HG03565 (cell line): ENCODE data around the gene MTHFD2L.
"Not testable (repeated sequence)": the region's sequence is repeated elsewhere in the genome, so short reads cannot be mapped to it uniquely, and the experiment has no call there.

ENCODE experiments used
- ATAC-seq: cut with Tn5 transposase; IDR thresholded peaks from one replicate; pipeline ENCODE4 v1.9.1; 2021; ENCODE audit warnings: mild to moderate bottlenecking, moderate library complexity; ENCODE audit not compliant: unreplicated experiment

Gene MTHFD2L

GRCh38 chr4:74181219-74181618 lies 23.3 kb downstream of the MTHFD2L start:
- ATAC-seq: no peak

- no peak for ATAC-seq
Measured at GRCh38 chr4:74188912-74189311, 31.0 kb downstream of the MTHFD2L start.

GRCh38 chr4:74189331-74190043 lies 31.6 kb downstream of the MTHFD2L start:
- no peak for ATAC-seq

GRCh38 chr4:74190332-74190731 lies 32.4 kb downstream of the MTHFD2L start:
- ATAC-seq: no peak

- ATAC-seq: no peak
Measured at GRCh38 chr4:74190919-74191397, 33.0 kb downstream of the MTHFD2L start.

GRCh38 chr4:74197080-74197479 lies 39.2 kb downstream of the MTHFD2L start:
- ATAC-seq: peak; percentile 47

- no peak for ATAC-seq
Measured at GRCh38 chr4:74202062-74202586, 44.2 kb downstream of the MTHFD2L start.

GRCh38 chr4:74203467-74203866 lies 45.5 kb downstream of the MTHFD2L start:
- no peak for ATAC-seq

- no peak for ATAC-seq
Measured at GRCh38 chr4:74205046-74205445, 47.1 kb downstream of the MTHFD2L start.

GRCh38 chr4:74205559-74205958 lies 47.6 kb downstream of the MTHFD2L start:
- no peak for ATAC-seq

GRCh38 chr4:74206088-74206825 lies 48.3 kb downstream of the MTHFD2L start:
- ATAC-seq: peak; percentile 88

GRCh38 chr4:74214457-74215159 lies 56.7 kb downstream of the MTHFD2L start:
- not testable (repeated sequence) for ATAC-seq

- not testable (repeated sequence) for ATAC-seq
Measured at GRCh38 chr4:74215236-74215635, 57.3 kb downstream of the MTHFD2L start.

- ATAC-seq: no peak
Measured at GRCh38 chr4:74217365-74217764, 59.4 kb downstream of the MTHFD2L start.

- ATAC-seq: no peak
Measured at GRCh38 chr4:74218201-74218600, 60.3 kb downstream of the MTHFD2L start.

- no peak for ATAC-seq
Measured at GRCh38 chr4:74219240-74219639, 61.3 kb downstream of the MTHFD2L start.

- ATAC-seq: no peak
Measured at GRCh38 chr4:74223098-74223497, 65.2 kb downstream of the MTHFD2L start.

- ATAC-seq: no peak
Measured at GRCh38 chr4:74223801-74224200, 65.9 kb downstream of the MTHFD2L start.

- ATAC-seq: peak; percentile 75
Measured at GRCh38 chr4:74228691-74229640, 71.0 kb downstream of the MTHFD2L start.

- peak; percentile 37 for ATAC-seq
Measured at GRCh38 chr4:74230902-74231499, 73.1 kb downstream of the MTHFD2L start.
